Cardiac fibroblast (primary cell): ENCODE results near the gene RASSF9.

Experiments
- DNase-seq, 2 donors: peaks; one replicate each; pipeline versions ENCODE4 v3.0.0 to v3.0.0-alpha.2; 2010; ENCODE audit warnings: low read depth in 2 of 2
- H3K4me3 ChIP-seq, 2 donors: replicated peaks in 1 of 2; 1 replicate in 1 of 2; 2 replicates in 1 of 2; pipeline ENCODE4 v1.5.1; 2011; ENCODE audit warnings: low read depth in 2 of 2, low read length in 2 of 2, mild to moderate bottlenecking in 2 of 2, moderate library complexity in 1 of 2
- CTCF ChIP-seq: IDR thresholded peaks from one replicate; pipeline ENCODE4 v1.5.1; 2011; ENCODE audit warnings: low read depth, mild to moderate bottlenecking, low read length, inconsistent platforms

Gene RASSF9

GRCh38 chr12:85836197-85837090 is at the start of gene RASSF9:
Gene RASSF9, minus strand, starts transcription at chr12:85836409. Its CDS starts 208 bp downstream, at chr12:85836201.
- peak; percentile 83 to 97 for DNase-seq
- TF ChIP-seq CTCF, result no peak
- peak within 1 kb of the TSS; percentile 36 to 56 for H3K4me3 ChIP-seq

- no peak for DNase-seq
- H3K4me3 ChIP-seq, result no peak overlapping the region
- TF ChIP-seq CTCF, result no peak
Observed at GRCh38 chr12:85883763-85884162, 47.6 kb upstream of the RASSF9 start.

GRCh38 chr12:85877459-85877858 is 41.2 kb upstream of the RASSF9 start:
- H3K4me3 ChIP-seq, result no peak overlapping the region
- TF ChIP-seq CTCF, result no peak
- no peak for DNase-seq

GRCh38 chr12:85874031-85874461 is 37.8 kb upstream of the RASSF9 start, which contains the start of gene NTS:
Gene NTS, plus strand, starts transcription at chr12:85874295. Its CDS starts 109 bp downstream, at chr12:85874404.
- TF ChIP-seq CTCF, result no peak
- H3K4me3 ChIP-seq, result no peak within 1 kb of the TSS
- DNase-seq, result peak in 1 of 2 donors; percentile 5

- peak; percentile 70 for TF ChIP-seq CTCF
- DNase-seq, result peak; percentile 77 to 78
- H3K4me3 ChIP-seq, result no peak overlapping the region
Observed at GRCh38 chr12:85872497-85873091, 36.4 kb upstream of the RASSF9 start.

GRCh38 chr12:85866986-85867776 is 31.0 kb upstream of the RASSF9 start:
- TF ChIP-seq CTCF, result peak; percentile 73
- peak; percentile 82 to 83 for DNase-seq
- no peak overlapping the region for H3K4me3 ChIP-seq
